SK-N-SH treated with all-trans-retinoic acid at 6 μM for 48 hours (cell line): ENCODE data around the gene CCDC187.

ENCODE experiments used
- ATAC-seq: fragments of 200-7000 bp; cut with Tn5 transposase; 3 replicates; pipeline ENCODE4 v1.9.1; 2020; ENCODE audit warnings: mild to moderate bottlenecking, moderate library complexity
- ARNTL ChIP-seq: fragments of 450-650 bp; formaldehyde crosslinking; IDR thresholded peaks from 2 replicates; pipeline ENCODE4 v1.5.0; 2020; ENCODE audit warnings: low read depth, mild to moderate bottlenecking, moderate library complexity, borderline replicate concordance
- BACH2 ChIP-seq: fragments of 250-450 bp; sonication (Bioruptor Pico); IDR thresholded peaks from 2 replicates; pipeline ENCODE4 v1.9.0; 2021; ENCODE audit warnings: mild to moderate bottlenecking, borderline replicate concordance
- CSDC2 ChIP-seq: fragments of 250-450 bp; sonication (Bioruptor Pico); IDR thresholded peaks from 2 replicates; pipeline ENCODE4 v1.5.0; 2020; ENCODE audit warnings: mild to moderate bottlenecking, moderate library complexity
- CSRNP3 ChIP-seq: fragments of 250-450 bp; sonication (Bioruptor Pico); IDR thresholded peaks from 2 replicates; pipeline ENCODE4 v1.5.1; 2021; ENCODE audit warnings: mild to moderate bottlenecking, moderate library complexity
- ESRRG ChIP-seq: fragments of 250-450 bp; sonication (Bioruptor Pico); IDR thresholded peaks from 2 replicates; pipeline ENCODE4 v1.6.1; 2021; ENCODE audit warnings: mild to moderate bottlenecking
- GLIS3 ChIP-seq: fragments of 250-450 bp; sonication (Bioruptor Pico); IDR thresholded peaks from 2 replicates; pipeline ENCODE4 v1.5.0; 2020; ENCODE audit warnings: mild to moderate bottlenecking, moderate library complexity
- ISL1 ChIP-seq: fragments of 250-450 bp; sonication (Bioruptor Pico); IDR thresholded peaks from 2 replicates; pipeline ENCODE4 v2.1.2; 2022; ENCODE audit warnings: mild to moderate bottlenecking, moderate library complexity
- OSR1 ChIP-seq: fragments of 250-450 bp; sonication (Bioruptor Pico); IDR thresholded peaks from 2 replicates; pipeline ENCODE4 v1.8.0; 2022; ENCODE audit warnings: moderate library complexity, mild to moderate bottlenecking, inconsistent platforms
- POU6F1 ChIP-seq: fragments of 250-450 bp; sonication (Bioruptor Pico); IDR thresholded peaks from 2 replicates; pipeline ENCODE4 v1.8.0; 2021; ENCODE audit warnings: low read depth, mild to moderate bottlenecking, moderate library complexity, borderline replicate concordance
- PPARA ChIP-seq: fragments of 250-450 bp; sonication (Bioruptor Pico); IDR thresholded peaks from 2 replicates; pipeline ENCODE4 v1.5.0; 2020; ENCODE audit warnings: mild to moderate bottlenecking, borderline replicate concordance
- RARB ChIP-seq: fragments of 250-450 bp; sonication (Bioruptor Pico); IDR thresholded peaks from 2 replicates; pipeline ENCODE4 v1.8.0; 2021; ENCODE audit warnings: mild to moderate bottlenecking, moderate library complexity
- SNAI2 ChIP-seq: fragments of 250-450 bp; sonication (Bioruptor Pico); IDR thresholded peaks from 2 replicates; pipeline ENCODE4 v1.5.0; 2020; ENCODE audit warnings: mild to moderate bottlenecking, moderate library complexity
- TCF4 ChIP-seq: fragments of 250-450 bp; sonication (Bioruptor Pico); IDR thresholded peaks from 2 replicates; pipeline ENCODE4 v1.8.0; 2021; ENCODE audit warnings: mild to moderate bottlenecking, moderate library complexity, borderline replicate concordance
- TOX ChIP-seq: fragments of 250-450 bp; sonication (Bioruptor Pico); IDR thresholded peaks from 2 replicates; pipeline ENCODE4 v1.8.0; 2021; ENCODE audit warnings: mild to moderate bottlenecking, moderate library complexity, borderline replicate concordance
- ZC3H10 ChIP-seq: fragments of 250-450 bp; sonication (Bioruptor Pico); IDR thresholded peaks from 2 replicates; pipeline ENCODE4 v1.5.1; 2021; ENCODE audit warnings: mild to moderate bottlenecking, moderate library complexity
- ZFP3 ChIP-seq: fragments of 250-450 bp; sonication (Bioruptor Pico); IDR thresholded peaks from 2 replicates; pipeline ENCODE4 v1.5.0; 2020; ENCODE audit warnings: mild to moderate bottlenecking, moderate library complexity
- ZFP30 ChIP-seq: fragments of 450-650 bp; formaldehyde crosslinking; IDR thresholded peaks from 2 replicates; pipeline ENCODE4 v1.5.0; 2022; ENCODE audit warnings: mild to moderate bottlenecking, moderate library complexity
- ZNF565 ChIP-seq: fragments of 450-650 bp; formaldehyde crosslinking; conservative IDR thresholded peaks from 2 replicates; pipeline ENCODE4 v1.5.0; 2020; ENCODE audit warnings: low read depth, mild to moderate bottlenecking, moderate library complexity
- ZNF70 ChIP-seq: fragments of 450-650 bp; formaldehyde crosslinking; IDR thresholded peaks from 2 replicates; pipeline ENCODE4 v1.5.0; 2020; ENCODE audit warnings: mild to moderate bottlenecking, moderate library complexity
- ZNF8 ChIP-seq: fragments of 450-650 bp; formaldehyde crosslinking; IDR thresholded peaks from 2 replicates; pipeline ENCODE4 v1.5.0; 2020; ENCODE audit warnings: mild to moderate bottlenecking, moderate library complexity
- TF ChIP-seq, protein P1 (sequence below): fragments of 250-450 bp; sonication (Bioruptor Pico); IDR thresholded peaks from 2 replicates; pipeline ENCODE4 v1.5.1; 2020; ENCODE audit warnings: low read depth, mild to moderate bottlenecking, moderate library complexity
- TF ChIP-seq, protein P2 (sequence below): fragments of 250-450 bp; sonication (Bioruptor Pico); IDR thresholded peaks from 2 replicates; pipeline ENCODE4 v1.5.0; 2020; ENCODE audit warnings: mild to moderate bottlenecking, moderate library complexity

The CCDC187 gene

DNA sequence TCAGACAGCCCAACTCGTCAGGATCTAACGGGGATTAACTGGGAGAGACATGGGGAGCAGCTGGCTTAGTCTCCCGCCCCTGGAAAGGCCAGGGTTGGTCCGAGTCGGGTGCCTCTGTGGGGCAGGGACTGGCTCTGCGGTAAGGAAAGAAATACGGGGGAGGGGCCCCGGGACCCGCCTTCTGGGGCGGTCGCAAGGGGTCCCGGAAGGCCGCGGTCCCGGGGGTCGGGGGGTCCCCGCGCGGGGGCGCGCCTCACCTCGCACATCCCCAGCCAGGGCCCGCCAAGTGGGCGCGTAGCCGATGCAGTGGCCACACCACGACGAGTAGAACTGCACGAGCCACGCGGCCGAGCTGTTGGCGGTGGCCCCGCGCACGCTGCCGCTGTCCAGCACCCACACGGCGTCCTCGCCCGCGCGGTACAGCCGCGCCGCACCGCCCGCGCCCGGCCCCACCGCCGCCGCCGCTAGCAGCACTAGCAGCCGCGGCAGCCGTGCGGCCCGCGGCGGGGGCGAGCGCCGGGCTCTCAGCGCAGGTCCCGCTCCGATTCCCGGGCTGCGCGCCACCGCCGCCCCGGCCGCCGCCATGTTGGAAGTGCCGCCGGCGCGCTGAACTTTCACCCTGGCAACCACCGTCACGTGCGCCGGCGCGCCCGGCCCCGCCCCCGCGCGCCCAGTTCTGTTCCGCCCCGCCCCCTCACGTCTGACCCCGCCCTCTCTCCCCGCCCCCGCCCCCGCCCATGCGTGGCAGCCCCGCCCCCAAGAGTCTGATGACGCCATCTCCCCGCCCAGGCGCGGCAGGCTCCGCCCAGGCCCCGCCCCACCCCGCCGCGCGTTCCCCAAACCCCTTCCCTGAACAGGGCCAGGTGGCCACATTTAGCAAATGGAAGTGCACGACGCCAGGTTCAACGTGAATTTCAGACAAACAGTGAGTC is 58.4 kb downstream of the CCDC187 start, which contains the start of gene QSOX2:
Gene QSOX2 (minus strand): TSS at position 594 of the 932 bp plus-strand sequence. CDS start 9 bp downstream, at position 585.
- no peak for TF ChIP-seq ZC3H10
- TF ChIP-seq ZFP3 (CRISPR knock-in tag) = no peak
- TF ChIP-seq RARB (CRISPR knock-in tag) = no peak
- TF ChIP-seq PPARA (CRISPR knock-in tag) = no peak
- TF ChIP-seq ZNF70 (CRISPR knock-in tag) = no peak
- no peak for TF ChIP-seq ZNF8 (CRISPR knock-in tag)
- TF ChIP-seq BACH2 (CRISPR knock-in tag) = no peak
- TF ChIP-seq TOX (CRISPR knock-in tag) = no peak
- no peak for TF ChIP-seq ESRRG
- TF ChIP-seq GLIS3 (CRISPR knock-in tag) = no peak
- TF ChIP-seq, protein P1, sequence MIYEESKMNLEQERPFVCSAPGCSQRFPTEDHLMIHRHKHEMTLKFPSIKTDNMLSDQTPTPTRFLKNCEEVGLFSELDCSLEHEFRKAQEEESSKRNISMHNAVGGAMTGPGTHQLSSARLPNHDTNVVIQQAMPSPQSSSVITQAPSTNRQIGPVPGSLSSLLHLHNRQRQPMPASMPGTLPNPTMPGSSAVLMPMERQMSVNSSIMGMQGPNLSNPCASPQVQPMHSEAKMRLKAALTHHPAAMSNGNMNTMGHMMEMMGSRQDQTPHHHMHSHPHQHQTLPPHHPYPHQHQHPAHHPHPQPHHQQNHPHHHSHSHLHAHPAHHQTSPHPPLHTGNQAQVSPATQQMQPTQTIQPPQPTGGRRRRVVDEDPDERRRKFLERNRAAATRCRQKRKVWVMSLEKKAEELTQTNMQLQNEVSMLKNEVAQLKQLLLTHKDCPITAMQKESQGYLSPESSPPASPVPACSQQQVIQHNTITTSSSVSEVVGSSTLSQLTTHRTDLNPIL (CRISPR knock-in tag) = no peak
- TF ChIP-seq OSR1 = no peak
- no peak for TF ChIP-seq ZFP30 (CRISPR knock-in tag)
- TF ChIP-seq ARNTL = no peak
- peak; percentile 81 for ATAC-seq

GRCh38 chr9:136244969-136245218 is 59.0 kb downstream of the CCDC187 start:
- ATAC-seq = no peak
- no peak for TF ChIP-seq RARB (CRISPR knock-in tag)
- no peak for TF ChIP-seq BACH2 (CRISPR knock-in tag)
- no peak for TF ChIP-seq TCF4 (CRISPR knock-in tag)
- no peak for TF ChIP-seq ESRRG
- TF ChIP-seq CSRNP3 (CRISPR knock-in tag) = no peak
- TF ChIP-seq SNAI2 (CRISPR knock-in tag) = no peak
- TF ChIP-seq ZFP3 (CRISPR knock-in tag) = no peak
- TF ChIP-seq, protein P1 (CRISPR knock-in tag) = no peak
- no peak for TF ChIP-seq ZNF565 (CRISPR knock-in tag)
- no peak for TF ChIP-seq POU6F1 (CRISPR knock-in tag)
- no peak for TF ChIP-seq ISL1 (CRISPR knock-in tag)
- no peak for TF ChIP-seq OSR1
- TF ChIP-seq ZFP30 (CRISPR knock-in tag) = no peak
- TF ChIP-seq ZNF70 (CRISPR knock-in tag) = no peak
- no peak for TF ChIP-seq ZC3H10
- no peak for TF ChIP-seq ARNTL
- TF ChIP-seq CSDC2 (CRISPR knock-in tag) = no peak
- TF ChIP-seq, protein P2, sequence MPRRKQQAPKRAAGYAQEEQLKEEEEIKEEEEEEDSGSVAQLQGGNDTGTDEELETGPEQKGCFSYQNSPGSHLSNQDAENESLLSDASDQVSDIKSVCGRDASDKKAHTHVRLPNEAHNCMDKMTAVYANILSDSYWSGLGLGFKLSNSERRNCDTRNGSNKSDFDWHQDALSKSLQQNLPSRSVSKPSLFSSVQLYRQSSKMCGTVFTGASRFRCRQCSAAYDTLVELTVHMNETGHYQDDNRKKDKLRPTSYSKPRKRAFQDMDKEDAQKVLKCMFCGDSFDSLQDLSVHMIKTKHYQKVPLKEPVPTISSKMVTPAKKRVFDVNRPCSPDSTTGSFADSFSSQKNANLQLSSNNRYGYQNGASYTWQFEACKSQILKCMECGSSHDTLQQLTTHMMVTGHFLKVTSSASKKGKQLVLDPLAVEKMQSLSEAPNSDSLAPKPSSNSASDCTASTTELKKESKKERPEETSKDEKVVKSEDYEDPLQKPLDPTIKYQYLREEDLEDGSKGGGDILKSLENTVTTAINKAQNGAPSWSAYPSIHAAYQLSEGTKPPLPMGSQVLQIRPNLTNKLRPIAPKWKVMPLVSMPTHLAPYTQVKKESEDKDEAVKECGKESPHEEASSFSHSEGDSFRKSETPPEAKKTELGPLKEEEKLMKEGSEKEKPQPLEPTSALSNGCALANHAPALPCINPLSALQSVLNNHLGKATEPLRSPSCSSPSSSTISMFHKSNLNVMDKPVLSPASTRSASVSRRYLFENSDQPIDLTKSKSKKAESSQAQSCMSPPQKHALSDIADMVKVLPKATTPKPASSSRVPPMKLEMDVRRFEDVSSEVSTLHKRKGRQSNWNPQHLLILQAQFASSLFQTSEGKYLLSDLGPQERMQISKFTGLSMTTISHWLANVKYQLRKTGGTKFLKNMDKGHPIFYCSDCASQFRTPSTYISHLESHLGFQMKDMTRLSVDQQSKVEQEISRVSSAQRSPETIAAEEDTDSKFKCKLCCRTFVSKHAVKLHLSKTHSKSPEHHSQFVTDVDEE (CRISPR knock-in tag) = no peak
- no peak for TF ChIP-seq GLIS3 (CRISPR knock-in tag)
